ENCODE data around the gene HGF.

GRCh38 chr7:81692146-81692905 is 77.5 kb downstream of the HGF start:
- TF ChIP-seq CTCF (IDR thresholded peaks at IDR 0.05) (no peak), POLR2A (IDR thresholded peaks at IDR 0.05) (no peak)
